HG03280 (cell line): Measurements from ENCODE around the gene CELF5.

Experiments
- ATAC-seq: cut with Tn5 transposase; IDR thresholded peaks from one replicate; pipeline ENCODE4 v1.9.1; 2021; ENCODE audit warnings: mild to moderate bottlenecking, moderate library complexity; ENCODE audit not compliant: unreplicated experiment

CELF5 gene

DNA sequence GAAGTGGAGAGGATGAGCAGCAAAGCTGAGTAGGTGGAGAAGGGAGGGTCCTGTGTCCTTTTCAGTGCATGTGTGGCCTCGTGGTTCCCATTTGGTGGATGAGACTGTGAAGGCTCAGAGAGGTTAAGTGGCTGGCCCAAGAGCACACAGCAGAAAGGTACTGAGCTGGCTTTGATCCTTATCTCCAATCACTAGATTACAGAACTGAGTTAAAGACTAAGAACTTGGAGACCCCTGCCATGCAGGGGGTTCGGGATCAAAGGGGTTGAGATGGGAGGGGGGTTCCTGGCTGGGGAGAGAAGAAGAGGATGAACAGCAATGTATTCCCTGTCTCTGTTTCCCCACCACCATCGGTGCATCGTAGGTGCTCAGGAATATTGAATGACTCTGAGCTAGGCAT lies 11.8 kb downstream of the CELF5 start:
- ATAC-seq = no peak

DNA sequence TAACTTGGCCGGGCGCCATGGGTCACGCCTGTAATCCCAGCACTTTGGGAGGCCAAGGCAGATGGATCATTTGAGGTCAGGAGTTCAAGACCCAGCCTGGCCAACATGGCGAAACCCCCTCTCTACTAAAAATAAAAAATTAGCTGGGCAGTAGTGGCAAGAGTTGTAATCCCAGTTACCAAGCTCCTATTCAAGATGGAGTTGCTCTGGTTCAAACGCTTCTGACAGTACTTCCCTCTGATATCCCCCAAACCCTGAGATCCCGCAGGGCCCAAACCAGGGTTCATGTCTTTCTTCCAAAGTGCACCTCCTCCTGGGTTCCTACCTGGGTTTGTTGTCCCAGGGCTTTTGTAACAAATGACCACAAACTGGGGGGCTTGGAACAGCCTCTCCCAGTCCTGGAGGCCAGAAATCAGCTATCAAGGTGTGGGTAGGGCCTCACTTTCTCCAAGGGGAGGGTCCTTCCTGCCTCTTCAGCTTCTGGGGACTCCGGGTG lies 13.7 kb downstream of the CELF5 start:
- no peak for ATAC-seq

DNA sequence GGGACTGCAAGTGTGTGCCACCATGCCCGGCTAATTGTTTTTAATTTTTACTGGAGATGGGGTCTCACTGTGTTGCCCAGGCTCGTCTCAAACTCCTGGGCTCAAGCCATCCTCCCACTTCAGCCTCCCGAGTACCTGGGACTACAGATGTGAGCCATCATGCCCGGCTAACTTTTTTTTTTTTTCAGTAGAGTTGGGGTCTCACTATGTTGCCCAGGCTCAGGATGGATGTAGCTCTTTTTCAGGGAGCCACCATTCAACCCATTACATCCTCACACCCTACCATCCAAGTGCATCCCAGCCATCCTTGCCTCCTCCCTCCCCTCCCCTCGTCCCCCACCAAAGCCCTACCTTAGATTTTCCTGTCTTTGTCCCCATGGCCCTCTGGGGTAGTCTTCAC lies 14.9 kb downstream of the CELF5 start:
- no peak for ATAC-seq

DNA sequence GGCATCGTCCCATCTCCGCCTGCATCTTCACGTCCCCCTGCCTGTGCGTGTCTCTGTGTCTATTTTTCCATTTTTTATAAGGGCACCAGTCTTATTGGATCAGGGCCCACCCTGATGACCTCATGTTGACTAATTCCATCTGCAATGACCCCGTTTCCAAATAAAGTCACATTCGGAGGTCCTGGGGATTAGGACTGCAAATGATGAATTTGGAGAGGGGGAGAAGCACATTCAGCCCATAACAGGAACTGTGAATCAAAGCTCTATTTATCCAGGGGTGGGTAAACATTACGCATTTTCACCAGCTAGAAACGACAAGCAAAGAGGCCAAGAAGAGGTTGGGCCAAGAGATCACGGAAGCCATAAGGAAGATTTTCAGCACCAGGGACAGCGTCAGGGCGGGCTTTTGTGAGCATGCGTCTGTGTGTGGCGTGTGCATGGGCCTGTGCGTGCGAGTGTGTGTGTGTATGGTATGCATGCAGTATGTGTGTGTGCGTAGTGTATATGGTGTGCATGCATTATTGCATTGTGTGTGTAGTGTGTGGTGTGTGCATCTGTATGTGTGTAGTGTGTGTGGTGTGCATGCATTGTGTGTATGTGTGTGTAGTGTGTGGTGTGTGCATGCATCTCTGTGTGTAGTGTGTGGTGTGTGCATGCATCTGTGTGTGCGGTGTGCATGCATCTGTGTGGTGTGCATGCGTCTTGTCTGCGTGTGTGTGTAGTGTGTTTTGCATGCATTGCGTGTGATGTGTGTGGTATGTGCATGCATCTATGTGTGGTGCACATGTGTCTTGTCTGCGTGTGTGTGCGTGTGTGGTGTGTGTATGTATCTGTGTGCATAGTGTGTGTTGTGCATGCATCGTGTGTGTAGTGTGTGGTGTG lies 19.6 kb downstream of the CELF5 start:
- ATAC-seq = no peak

DNA sequence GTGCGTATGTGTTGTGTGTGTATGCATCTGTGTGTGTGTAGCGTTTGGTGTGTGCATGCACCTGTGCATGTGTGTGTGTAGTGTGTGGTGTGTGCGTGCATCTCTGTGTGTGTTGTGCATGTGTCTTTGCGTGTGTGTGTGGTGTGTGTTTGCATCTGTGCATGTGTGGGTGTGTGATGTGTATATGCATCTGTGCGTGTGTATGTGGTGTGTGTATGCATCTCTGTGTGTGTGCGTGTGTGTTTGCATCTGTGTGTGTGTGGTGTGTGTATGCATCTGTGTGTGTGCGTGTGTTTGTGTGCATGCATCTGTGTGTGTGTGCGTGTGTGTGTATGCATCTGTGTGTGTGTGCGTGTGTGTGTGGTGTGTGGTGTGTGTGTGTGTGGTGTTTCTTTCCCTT lies 20.6 kb downstream of the CELF5 start:
- ATAC-seq = no peak

DNA sequence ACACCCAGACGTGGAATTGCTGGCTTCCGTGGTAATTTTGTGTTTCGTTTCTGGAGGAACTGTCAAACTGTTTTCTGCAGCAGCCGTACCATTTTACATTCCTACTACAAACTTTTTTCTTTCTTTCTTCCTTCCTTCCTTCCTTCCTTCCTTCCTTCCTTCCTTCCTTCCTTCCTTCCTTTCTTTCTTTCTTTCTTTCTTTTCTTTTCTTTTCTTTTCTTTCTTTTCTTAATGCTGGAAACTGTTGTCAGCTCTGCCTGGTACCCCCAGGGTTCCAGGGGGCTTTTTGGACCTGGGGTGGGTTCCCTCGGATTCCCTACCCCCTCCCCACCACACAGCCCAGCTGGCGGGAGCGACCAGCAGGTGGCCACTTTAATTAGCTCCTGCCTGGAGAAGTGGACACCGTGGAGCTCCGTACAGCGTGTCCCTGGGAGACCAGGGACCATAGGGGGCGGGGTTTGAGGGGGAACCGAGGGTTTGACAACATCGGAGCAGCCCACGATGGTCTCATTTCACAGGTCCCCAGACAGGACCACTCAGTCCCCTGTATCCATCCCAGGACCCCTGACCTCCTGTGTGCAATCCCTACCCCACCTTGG lies 24.4 kb downstream of the CELF5 start:
- ATAC-seq = no peak

DNA sequence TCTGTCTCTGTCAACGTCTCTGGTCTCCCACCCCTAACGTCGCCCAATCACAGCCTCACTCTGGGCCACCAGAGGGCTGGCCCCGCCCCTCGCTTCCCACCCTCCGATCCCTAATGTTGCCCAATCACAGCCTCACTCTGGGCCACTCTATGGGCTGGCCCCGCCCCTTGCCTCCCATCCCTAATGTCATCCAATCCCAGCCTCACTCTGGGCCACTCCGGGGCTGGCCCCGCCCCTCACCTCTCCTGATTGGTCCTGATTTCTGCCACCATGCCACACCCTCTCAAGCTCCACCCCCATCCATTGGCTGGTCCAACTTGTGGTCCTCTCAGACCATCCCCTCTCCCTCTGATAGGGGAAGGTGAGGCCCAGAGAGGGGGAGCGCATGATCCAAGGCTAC lies 24.9 kb downstream of the CELF5 start:
- no peak for ATAC-seq

DNA sequence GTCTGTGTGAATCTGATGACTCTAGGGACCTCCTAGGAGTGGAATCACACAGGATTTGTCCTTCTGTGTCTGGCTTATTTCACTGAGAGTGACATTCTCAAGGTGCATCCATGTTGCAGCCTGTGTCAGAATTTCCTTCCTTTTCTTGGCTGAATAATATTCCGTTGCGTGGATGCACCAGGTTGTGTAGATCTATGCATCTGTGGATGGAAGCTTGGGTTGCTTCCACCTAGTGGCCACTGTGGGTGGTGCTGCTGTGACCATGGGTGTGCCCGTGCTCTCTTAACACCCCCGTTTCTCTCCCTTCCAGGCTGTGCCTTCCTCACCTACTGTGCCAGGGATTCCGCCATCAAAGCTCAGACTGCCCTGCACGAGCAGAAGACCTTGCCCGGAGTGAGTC lies 26.2 kb downstream of the CELF5 start:
- ATAC-seq = no peak

DNA sequence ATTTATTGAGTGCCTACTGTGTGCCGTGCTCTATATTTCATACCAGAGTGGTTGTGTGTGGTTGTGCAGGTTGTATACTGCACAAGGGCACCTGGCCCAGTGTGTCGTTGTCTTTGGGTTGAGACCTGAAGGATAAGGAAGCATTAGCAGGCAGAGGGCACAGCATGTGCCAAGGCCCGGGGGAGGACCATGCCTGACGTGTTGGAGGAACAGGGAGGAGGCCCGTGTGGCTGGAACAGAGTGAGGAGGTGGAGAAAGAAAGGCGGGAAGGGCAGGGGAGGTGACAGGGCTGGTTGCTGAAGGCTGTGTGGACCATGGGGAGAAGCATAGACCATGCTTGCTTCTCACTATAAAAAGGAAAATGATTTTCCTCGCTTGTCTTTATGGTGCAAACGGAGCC lies 26.8 kb downstream of the CELF5 start:
- no peak for ATAC-seq

DNA sequence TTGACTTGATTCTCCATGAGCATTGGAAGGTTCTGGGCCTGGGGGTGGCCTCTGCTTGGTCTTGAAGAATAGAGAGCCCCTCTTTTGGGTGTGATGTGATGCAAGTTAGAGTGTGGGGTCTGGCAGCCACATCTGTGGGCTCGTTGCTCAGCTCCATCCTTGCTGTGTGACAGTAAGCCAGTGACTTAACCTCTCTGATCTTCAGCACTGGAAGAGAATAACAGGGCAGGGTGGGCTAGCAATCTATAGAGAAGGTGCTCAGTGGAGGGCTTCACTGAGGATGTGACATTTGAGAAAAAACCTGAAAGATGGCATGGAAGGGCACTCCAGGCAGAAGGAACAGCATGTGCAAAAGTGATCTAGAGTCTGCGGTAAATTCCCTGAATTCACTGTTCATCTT lies 28.2 kb downstream of the CELF5 start:
- ATAC-seq = no peak

DNA sequence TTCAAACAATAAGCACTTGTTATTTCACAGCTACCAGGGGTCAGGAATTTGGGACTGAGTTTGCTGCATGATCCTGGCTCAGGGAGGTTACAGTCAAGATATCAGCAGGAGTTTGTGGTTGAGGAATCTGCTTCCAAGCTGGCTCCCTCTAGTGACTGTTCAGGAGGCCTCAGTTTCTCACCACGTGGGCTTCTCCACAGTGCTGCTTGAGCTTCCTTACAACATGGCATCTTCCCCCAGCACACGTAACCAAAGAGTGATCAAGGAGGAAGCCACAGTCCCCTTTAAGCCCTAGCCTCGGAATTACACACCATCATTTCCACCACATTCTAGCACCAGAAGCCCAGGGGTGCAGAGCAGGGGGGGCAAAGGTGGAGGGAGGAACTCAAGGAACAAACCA lies 28.8 kb downstream of the CELF5 start:
- ATAC-seq = no peak

DNA sequence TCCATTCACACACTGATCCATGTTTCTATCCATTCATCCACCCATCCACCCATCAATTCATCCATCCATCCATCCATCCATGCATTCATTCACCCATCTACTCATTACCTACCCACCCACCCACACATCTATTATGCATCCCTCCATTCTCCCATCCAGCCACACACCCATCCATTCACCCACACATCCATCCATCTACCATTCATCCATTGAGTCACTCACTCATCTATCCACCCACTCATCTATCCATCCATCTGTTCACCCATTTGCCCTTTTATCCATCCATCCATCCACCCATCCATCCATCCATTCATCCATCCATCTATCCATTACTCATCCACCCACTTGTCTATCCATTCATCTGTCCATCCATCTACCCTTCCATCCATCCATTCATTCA lies 30.1 kb downstream of the CELF5 start:
- no peak for ATAC-seq

DNA sequence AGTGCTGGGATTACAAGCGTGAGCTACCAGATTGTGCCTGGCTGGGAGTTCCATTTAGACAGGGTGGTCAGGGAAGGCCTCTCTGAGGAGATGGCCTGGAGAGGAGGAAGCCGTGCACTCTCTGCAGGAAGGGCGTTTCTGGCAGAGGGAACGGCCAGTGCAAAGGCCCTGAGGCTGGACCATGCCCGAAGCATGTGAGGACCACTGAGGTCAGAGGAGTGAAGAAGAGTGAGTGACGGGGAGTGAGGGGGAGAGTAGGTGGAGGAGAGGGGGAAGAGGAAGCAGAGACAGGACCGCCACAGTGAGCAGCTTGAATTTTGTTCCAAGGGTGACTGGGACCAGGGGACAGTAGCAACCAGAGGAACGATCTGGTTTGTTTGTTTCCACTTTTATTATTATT lies 32.6 kb downstream of the CELF5 start:
- ATAC-seq = no peak

DNA sequence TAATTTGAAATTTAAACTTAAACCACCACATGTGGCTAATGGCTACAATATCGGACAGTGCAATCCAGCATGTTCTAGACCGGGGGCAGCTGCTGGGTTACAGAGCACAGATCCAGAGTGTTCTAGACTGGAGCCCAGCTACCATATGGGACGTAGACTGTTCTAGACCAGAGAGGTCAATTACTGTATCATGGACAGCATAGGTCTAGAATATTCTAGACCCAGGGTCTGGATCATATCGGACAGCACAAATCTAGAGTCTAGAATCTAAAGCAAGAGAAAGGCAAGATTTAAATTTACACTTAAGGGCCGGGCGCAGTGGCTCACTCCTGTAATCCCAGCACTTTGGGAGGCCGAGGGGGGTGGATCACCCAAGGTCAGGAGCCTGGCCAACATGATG lies 37.9 kb downstream of the CELF5 start:
- ATAC-seq = no peak

DNA sequence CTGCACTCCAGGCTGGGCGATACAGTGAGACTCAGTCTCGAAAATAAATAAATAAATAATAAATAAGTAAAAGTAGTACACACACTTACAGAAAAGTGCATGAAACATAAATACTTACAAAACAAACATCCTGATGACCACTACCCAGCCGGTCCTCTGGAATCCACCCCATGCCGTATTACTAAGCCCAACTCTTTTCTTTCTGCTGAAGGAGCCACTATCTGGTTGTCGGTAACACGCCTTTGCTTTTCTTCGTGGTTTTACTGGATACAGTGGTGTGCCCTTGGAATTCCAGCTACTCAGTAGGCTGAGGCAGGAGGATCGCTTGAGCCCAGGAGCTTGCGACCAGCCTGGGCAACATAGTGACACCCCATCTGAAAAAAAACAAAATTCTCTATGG lies 39.4 kb downstream of the CELF5 start:
- ATAC-seq = no peak

DNA sequence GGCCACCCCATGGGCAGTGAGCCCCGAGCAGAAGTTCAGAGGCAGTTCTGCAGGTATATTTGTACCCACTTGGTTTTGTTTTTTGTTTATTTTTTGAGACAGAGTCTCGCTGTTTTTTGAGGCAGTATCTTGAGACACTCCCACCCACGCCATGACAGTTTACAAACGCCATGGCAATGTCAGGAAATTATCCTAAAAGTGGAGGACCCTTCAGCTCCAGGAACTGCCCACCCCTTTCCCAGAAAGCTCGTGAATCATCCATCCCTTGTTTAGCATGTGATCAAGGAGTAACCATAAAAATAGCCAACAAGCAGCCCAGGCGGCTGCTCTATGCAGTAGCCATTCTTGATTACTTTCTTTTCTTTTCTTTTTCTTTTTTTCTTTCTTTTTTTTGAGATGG lies 41.0 kb downstream of the CELF5 start:
- no peak for ATAC-seq

DNA sequence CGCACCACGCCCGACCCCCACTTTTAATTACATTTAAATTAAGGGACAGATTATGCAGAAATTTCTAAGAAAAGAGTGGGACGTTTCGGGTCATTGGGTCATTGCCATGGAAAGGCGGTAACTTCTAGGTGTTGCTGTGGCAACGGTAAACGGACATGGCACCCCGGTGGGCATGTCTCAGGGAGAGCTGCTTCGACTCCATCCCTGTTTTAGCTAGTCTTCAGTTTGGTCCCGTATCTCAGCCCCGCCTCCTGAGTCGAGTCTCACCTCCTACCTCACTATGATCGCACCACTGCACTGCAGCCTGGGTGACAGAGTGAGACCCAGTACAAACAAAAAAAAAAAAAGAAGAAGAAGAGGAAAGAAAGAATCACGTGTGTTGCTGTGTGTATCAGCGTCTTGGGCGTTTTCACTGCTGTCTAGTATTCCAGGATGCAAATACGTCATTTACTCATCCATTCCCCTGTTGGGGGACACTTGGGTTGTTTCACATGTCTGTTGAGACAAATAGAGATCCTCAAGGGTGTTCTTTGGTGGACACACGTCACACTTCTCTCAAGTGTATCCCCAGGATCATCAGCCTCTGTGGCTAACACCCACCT lies 41.7 kb downstream of the CELF5 start:
- no peak for ATAC-seq

DNA sequence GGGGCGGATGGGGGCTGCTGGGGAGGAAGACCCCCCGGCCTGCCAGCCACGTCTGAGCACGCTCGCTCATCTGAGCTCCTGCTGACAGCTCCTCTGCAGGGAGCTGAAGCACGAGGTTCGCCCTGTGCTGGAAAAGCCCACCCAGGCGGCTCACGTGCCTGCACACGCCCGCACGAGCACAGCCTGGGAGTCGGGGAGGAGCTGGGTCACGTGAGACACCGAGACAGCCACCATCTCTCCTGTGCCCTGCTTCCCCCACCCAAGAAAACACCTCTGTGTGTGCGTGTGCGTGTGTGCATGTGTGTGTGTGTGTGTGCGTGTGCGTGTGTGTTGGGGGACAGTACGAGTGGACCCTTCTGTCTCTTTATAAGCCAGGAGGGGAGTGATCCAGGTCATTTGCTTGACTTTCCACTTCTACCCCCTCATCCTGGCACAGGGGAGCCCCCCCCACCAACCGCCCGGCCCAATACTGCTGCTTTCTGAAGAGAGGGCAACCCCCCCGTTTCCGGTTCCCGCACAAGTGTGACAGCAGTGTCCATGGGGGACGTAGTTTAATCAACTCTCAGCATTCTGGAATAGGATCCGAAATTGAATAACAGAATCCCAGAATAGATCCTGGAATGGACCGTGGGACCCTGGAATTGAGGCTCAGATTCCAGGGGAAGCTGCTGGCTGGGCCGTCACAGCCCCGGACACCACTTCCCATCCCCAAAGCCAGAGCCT lies 42.5 kb downstream of the CELF5 start:
- ATAC-seq = no peak

DNA sequence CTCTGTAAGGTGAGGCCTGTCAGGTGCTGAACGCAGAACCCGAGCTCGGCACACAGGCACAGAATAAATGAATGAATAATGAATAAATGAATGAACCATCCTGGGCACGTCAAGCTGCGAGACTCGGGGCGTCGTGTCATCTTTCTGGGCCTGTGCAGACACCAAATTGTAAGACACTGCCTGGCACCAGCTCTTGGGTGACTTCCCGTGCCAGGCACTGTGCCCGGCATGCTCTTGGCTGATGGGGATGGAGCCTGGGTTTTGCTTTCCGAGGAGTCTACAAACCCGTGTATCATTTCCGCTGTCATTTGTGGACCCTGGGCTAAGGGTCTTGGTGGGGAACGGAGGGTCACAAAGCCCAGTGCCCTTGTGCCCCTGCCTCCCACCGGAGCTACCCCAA lies 43.9 kb downstream of the CELF5 start:
- no peak for ATAC-seq

DNA sequence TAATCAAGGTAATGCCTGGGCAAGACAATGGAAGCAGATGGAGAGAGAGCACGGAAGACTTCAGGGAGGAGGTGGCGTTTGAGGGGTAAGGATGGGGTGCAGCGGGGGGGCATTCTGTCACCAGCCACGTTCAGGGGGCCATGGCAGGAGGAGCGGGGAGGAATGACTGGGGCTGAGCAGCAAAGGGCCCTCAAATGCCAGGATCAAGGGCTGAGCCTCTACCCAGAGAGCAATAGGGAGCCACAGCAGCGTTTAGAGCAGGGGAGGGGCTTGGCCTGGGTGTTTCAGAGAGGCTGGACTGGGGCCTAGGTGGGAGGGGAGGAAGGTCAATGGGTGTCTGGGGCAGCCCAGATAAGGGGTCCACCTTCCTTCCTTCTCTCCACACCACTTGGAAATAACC lies 44.3 kb downstream of the CELF5 start:
- ATAC-seq = no peak

DNA sequence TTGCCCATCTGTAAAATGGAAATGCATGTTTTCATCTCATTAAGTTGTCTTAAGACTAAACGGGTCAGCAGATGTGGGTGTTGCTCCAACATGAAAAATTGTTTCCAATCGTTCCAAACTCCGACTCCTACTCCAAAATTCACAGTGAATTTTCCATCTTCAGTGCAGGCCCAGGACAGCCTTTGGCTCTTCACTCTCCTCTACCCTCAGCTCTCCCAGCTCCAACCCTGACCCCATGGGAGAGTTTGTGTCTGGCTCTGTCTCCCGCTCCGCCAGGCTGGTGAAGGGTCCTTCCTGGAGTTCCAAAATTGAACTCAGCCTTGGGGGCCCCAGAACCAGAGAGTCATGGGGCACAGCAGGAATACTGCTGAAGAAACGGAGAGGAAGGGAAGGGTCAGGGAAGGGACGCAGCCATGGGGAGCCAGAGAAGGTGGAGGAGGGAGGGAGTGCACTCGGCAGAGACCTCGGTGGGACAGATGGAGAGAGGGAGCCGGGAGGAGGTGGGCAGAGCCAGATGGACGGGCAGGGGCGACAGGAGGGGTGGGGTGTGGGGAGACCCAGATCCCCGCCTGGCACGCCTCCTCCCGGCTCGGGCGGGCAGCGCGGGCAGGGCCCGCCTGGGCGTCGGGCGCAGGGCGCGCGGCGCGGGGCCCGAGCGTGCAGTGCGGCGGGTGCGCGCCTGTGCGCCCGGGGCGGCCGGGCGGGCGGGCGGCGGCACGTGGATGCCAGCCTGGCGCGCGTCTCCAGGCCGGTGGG lies 45.6 kb downstream of the CELF5 start:
- ATAC-seq = no peak
